Lower lobe of right lung (tissue), 2 donors: Measurements from ENCODE around the gene ANKEF1. TPM values are rescaled to one million over a fixed set of nuclear protein-coding genes. Genes with fewer than 3 reads are reported as not detected.
"Not testable (repeated sequence)": the region's sequence is repeated elsewhere in the genome, so short reads cannot be mapped to it uniquely, and the experiment has no call there.

Source experiments
- ATAC-seq, 2 donors: fragments of 200-7000 bp; cut with Tn5 transposase; one replicate each; pipeline ENCODE4 v1.9.1; 2020 to 2022; ENCODE audit warnings: mild to moderate bottlenecking in 2 of 2, moderate library complexity in 2 of 2
- DNase-seq: peaks from one replicate; pipeline ENCODE4 v3.0.0-alpha.2; 2020
- H3K27ac ChIP-seq: fragments of 200-600 bp; one replicate; pipeline ENCODE4 v1.8.0; 2022
- H3K27me3 ChIP-seq: fragments of 200-600 bp; one replicate; pipeline ENCODE4 v1.8.0; 2022; ENCODE audit warnings: low read depth
- H3K36me3 ChIP-seq: fragments of 200-600 bp; one replicate; pipeline ENCODE4 v1.8.0; 2022; ENCODE audit warnings: mild to moderate bottlenecking
- H3K4me1 ChIP-seq: fragments of 200-600 bp; one replicate; pipeline ENCODE4 v1.8.0; 2022
- H3K4me3 ChIP-seq: fragments of 200-600 bp; one replicate; pipeline ENCODE4 v1.8.0; 2022; ENCODE audit warnings: mild to moderate bottlenecking
- H3K9me3 ChIP-seq: fragments of 200-600 bp; one replicate; pipeline ENCODE4 v1.8.0; 2022
- CTCF ChIP-seq: fragments of 200-600 bp; IDR thresholded peaks from one replicate; pipeline ENCODE4 v1.8.0; 2022; ENCODE audit warnings: antibody characterized with exemption, mild to moderate bottlenecking
- intact Hi-C: fragments of 100-400 bp; cut with DNase I; formaldehyde crosslinking; loops from one replicate; pipeline ENCODE4 v1.11.0; 2022
- total RNA-seq: library from RNA; stranded (reverse); fragmentation: NEBNext Ultra II Directional; extraction: Animal tissue kit (Norgen Biotek cat#: 25700); gene quantifications from one replicate; pipeline ENCODE4 v1.2.1, GENCODE V29; 2021
- donor health status: DM: no; HTN: yes; CAD: no; lungs with severe emphysema.

The ANKEF1 gene
- total RNA-seq, 1 donor from 2014 or later: 3.8 TPM

DNA sequence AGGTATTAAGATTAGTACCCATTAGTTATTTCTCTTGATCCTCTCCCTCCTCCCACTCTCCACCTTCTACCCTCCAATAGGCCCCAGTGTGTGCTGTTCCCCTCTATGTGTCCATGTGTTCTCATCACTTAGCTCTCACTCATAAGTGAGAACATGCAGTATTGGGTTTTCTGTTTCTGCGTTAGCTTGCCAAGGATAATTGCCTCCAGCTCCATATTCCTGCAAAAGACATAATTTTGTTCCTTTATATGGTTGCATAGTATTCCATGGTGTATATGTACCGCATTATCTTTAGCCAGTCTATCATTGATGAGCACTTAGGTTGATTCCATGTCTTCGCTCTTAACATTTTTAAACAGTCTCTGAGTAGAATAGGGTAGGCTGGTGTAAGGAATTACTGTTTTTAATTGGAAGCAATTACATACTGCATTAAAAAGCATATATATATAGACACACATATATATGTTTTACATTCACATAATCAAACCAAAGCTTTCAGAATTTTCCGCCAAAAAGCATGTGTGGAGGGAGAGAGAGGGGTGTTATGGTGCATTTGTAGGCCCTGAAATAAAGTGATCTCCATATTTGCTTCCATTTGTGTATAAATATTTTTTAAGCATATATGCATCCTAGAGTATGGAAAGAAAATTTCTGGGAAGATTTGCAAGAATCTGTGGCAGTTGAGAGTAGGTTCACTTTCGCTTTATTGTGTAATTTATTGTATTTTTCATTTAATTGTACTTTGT is 709 bp upstream of the ANKEF1 start:
- Histone ChIP-seq H3K27me3 (no peaks in the 10 kb centered on the region), H3K9me3 (no peaks in the 10 kb centered on the region), H3K4me1 (peaks cover 9% of the 10 kb centered on the region), H3K36me3 (no peaks in the 10 kb centered on the region), H3K4me3 (peak overlapping the region; percentile 74), H3K27ac (no peak overlapping the region)
- ATAC-seq: no peak
- intact Hi-C loops: no loop called here
- DNase-seq: no peak
- no peak for TF ChIP-seq CTCF

- H3K27me3 ChIP-seq, H3K27ac ChIP-seq, H3K9me3 ChIP-seq, H3K36me3 ChIP-seq, DNase-seq, ATAC-seq, intact Hi-C loops, H3K4me3 ChIP-seq: not testable (repeated sequence)
- peaks cover 18% of the 10 kb centered on the region for H3K4me1 ChIP-seq
Observed at GRCh38 chr20:10036321-10036720, 1.5 kb downstream of the ANKEF1 start.

DNA sequence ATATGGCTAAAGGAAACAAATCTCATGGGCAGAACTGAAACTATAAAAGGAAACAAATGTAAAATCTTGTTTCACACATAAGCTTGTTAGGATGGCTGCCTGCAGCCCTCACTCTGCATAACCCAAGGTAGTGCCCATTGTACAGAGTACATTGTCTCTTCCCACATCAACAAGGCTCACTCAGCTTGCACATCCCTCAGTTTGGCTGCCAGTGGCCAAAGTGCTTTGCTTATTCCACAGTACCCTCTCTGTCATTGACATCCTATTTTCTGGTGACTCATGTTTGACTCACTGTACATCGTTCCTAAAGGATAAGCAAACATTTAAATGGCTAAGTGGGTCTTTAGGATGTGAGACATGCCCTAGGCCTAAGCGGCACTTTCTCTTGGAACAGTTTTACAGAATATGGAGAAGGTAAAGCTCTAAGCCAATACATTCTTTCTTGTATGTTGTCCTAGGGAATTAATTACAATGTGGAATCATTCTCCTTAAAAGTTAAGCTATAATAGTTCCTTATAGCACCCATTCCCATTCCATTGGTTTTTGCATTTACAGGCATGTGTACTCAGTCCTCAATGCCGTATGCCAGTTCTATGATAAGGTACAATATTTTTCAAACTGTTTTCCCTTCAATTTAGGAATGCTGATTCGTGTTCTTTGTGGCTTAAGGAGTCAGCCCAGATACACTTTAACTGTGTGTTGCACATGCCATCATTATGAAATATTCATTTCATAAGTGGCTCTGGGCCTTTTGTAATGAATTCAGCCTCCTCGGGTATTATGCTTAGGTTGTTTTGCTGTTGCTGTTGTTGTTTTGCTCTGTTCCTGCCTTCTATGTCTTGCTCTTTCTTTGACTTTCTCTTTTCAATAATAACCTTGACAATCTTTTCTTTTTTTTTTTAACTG is 5.5 kb downstream of the ANKEF1 start:
- no peak for TF ChIP-seq CTCF
- H3K9me3 ChIP-seq: no peaks in the 10 kb centered on the region
- peak; percentile 36 to 66 for ATAC-seq

DNA sequence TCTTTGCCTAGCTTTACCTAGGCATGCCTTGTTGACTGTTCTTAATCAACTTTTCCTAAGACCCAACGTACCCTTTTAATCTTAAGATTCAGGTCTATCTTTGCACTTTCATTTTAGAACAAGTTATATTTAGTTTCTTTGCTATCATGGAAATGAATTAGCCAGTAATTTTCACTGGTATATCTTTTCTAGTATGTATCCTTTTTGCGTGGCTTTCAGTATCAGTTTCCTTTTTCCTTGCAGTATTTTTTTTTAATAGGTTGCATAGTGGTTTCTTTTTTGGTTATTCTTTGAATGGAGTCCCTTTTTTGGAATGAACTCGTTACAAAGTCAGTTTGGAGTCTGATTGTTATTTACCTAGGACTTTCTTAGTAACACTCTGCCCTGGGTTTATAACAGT is 7.3 kb downstream of the ANKEF1 start:
- Histone ChIP-seq H3K27ac (no peak overlapping the region), H3K9me3 (no peaks in the 10 kb centered on the region), H3K27me3 (no peaks in the 10 kb centered on the region), H3K4me3 (no peak overlapping the region), H3K36me3 (no peaks in the 10 kb centered on the region), H3K4me1 (peaks cover 8% of the 10 kb centered on the region)
- intact Hi-C loops: no loop called here
- TF ChIP-seq CTCF: no peak
- no peak for DNase-seq
- no peak for ATAC-seq

More for the DNA sequence above, 5.5 kb downstream of the ANKEF1 start:
- DNase-seq: no peak
- intact Hi-C loops: no loop called here
- Histone ChIP-seq H3K36me3 (no peaks in the 10 kb centered on the region), H3K4me1 (peaks cover 15% of the 10 kb centered on the region), H3K27ac (no peak overlapping the region), H3K27me3 (no peaks in the 10 kb centered on the region), H3K4me3 (no peak overlapping the region)

- Histone ChIP-seq H3K27me3 (no peaks in the 10 kb centered on the region), H3K36me3 (no peaks in the 10 kb centered on the region), H3K4me3 (no peak overlapping the region), H3K4me1 (no peaks in the 10 kb centered on the region), H3K9me3 (no peaks in the 10 kb centered on the region), H3K27ac (no peak overlapping the region)
- DNase-seq (no peak), ATAC-seq (no peak)
- intact Hi-C loops: no loop called here
- TF ChIP-seq CTCF: no peak
Observed at GRCh38 chr20:10047427-10047826, 12.6 kb downstream of the ANKEF1 start.

DNA sequence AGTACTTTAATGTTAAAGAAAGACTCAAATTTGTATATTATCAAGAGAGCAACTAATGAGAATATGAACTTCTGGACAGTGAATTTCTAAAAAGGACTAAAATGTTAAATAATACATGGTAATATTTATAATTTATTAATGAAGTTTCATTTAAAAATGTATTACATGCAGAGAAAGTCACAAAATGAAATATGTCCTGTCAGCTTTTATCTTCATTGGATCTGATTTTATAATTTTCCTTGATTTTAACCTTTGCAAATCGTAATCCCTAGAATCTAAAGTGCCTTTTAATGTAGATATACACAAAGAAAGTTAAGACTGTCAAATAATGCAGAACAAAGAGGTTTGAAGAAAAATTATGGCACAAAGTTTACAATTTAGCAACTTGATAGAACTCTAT is 16.4 kb downstream of the ANKEF1 start:
- TF ChIP-seq CTCF: no peak
- intact Hi-C loops: no loop called here
- Histone ChIP-seq H3K4me3 (no peak overlapping the region), H3K9me3 (no peaks in the 10 kb centered on the region), H3K27me3 (no peaks in the 10 kb centered on the region), H3K36me3 (no peaks in the 10 kb centered on the region), H3K27ac (no peak overlapping the region), H3K4me1 (no peaks in the 10 kb centered on the region)
- no peak for DNase-seq
- ATAC-seq: no peak
